HG02973 (cell line): ENCODE measurements around the gene MCRIP2.
A peak's percentile ranks its signal among the peaks of the same experiment; 100 is the strongest.
"Not testable (repeated sequence)": the region's sequence is repeated elsewhere in the genome, so short reads cannot be mapped to it uniquely, and the experiment has no call there.

Experiments
- ATAC-seq: cut with Tn5 transposase; IDR thresholded peaks from one replicate; pipeline ENCODE4 v1.9.1; 2021; ENCODE audit warnings: moderate library complexity; ENCODE audit not compliant: unreplicated experiment

MCRIP2 gene

GRCh38 chr16:679814-680624 lies 38.4 kb downstream of the MCRIP2 start, which contains the start of gene STUB1:
STUB1 (plus strand) TSS chr16:680410; CDS start chr16:680526, 116 bp downstream.
- ATAC-seq: no peak

- ATAC-seq: no peak
Measured at GRCh38 chr16:680625-680945, 39.0 kb downstream of the MCRIP2 start.

GRCh38 chr16:680967-681745 lies 39.5 kb downstream of the MCRIP2 start:
- ATAC-seq: no peak

GRCh38 chr16:681746-682427 lies 40.3 kb downstream of the MCRIP2 start:
- no peak for ATAC-seq

- ATAC-seq: no peak
Measured at GRCh38 chr16:682493-683395, 41.1 kb downstream of the MCRIP2 start.

- ATAC-seq: no peak
Measured at GRCh38 chr16:683396-684070, 41.9 kb downstream of the MCRIP2 start.

GRCh38 chr16:684071-684794 lies 42.6 kb downstream of the MCRIP2 start, which contains the start of gene JMJD8:
JMJD8 (minus strand) TSS chr16:684334; CDS start chr16:684319, 15 bp downstream.
- ATAC-seq: peak; percentile 56

GRCh38 chr16:684961-685696 lies 43.5 kb downstream of the MCRIP2 start:
- no peak for ATAC-seq

- no peak for ATAC-seq
Measured at GRCh38 chr16:685967-686366, 44.3 kb downstream of the MCRIP2 start.

GRCh38 chr16:686459-687260 lies 45.0 kb downstream of the MCRIP2 start:
- no peak for ATAC-seq

GRCh38 chr16:687499-687898 lies 45.9 kb downstream of the MCRIP2 start:
- no peak for ATAC-seq

- ATAC-seq: no peak
Measured at GRCh38 chr16:689175-689897, 47.7 kb downstream of the MCRIP2 start.

- not testable (repeated sequence) for ATAC-seq
Measured at GRCh38 chr16:691242-691641, 49.6 kb downstream of the MCRIP2 start.

- no peak for ATAC-seq
Measured at GRCh38 chr16:692356-693108, 50.9 kb downstream of the MCRIP2 start.

GRCh38 chr16:693364-693763 lies 51.7 kb downstream of the MCRIP2 start:
- ATAC-seq: no peak

GRCh38 chr16:693766-694165 lies 52.1 kb downstream of the MCRIP2 start:
- ATAC-seq: no peak
